NCI-H2029 (cell line): ENCODE results near the gene CHMP4A.

Source experiments
- DNase-seq: peaks from one replicate; lab custom pipeline; 2025; lab: John Stamatoyannopoulos, UW

CHMP4A gene

GRCh38 chr14:24195186-24196070 is 17.9 kb downstream of the CHMP4A start, which contains the start of gene TM9SF1:
Gene TM9SF1, minus strand, starts transcription at chr14:24195441. Its CDS starts 422 bp downstream, at chr14:24195019.
- DNase-seq = peak; percentile 61

DNA sequence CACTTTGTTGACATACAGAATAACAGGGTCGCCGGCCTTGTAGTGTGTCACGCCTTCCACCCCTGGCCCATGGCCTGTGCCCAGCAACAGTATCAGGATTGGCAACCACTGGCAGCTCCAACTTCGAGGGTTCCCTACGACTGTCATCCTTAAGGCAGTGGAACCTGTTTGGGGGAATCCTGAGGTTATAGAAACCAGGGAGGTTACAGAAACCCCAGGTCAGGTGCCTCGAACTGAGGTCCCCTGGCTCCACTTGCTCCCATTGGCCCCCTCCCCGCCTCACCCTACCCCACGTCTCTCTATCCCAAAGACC is 18.5 kb downstream of the CHMP4A start:
- no peak for DNase-seq

GRCh38 chr14:24194186-24194872 is 19.0 kb downstream of the CHMP4A start:
- DNase-seq = no peak

- no peak for DNase-seq
These were observed 20.4 kb downstream of the CHMP4A start for GRCh38 chr14:24192933-24193332.

DNA sequence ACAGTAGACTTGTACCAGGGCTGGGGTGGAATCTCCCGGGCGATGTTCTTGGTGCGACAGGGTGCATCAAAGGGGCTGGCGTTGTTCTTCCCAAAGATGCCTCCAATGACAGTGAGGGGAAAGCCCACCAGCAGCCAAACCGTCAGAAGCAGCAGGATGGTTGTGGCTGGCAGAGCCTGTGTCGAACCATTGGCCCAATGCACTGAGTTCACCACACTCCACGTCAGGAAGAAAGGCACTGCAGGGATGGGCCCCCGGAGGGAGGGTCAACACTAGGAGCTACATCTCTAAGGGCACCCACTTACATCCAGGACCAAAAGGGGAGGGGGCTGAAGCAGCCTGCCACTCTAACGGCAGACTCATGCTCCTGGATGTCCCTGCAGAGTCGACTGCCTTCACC is 22.9 kb downstream of the CHMP4A start:
- DNase-seq = no peak

- no peak for DNase-seq
These were observed 23.8 kb downstream of the CHMP4A start for GRCh38 chr14:24189460-24189859.

- DNase-seq = no peak
These were observed 24.3 kb downstream of the CHMP4A start for GRCh38 chr14:24189059-24189375.

GRCh38 chr14:24188251-24189058 is 24.8 kb downstream of the CHMP4A start, which contains the start of gene IPO4:
Gene IPO4, minus strand, starts transcription at chr14:24188816. Its CDS starts 29 bp downstream, at chr14:24188787.
- DNase-seq = peak; percentile 96

GRCh38 chr14:24187539-24187915 is 25.8 kb downstream of the CHMP4A start:
- no peak for DNase-seq

DNA sequence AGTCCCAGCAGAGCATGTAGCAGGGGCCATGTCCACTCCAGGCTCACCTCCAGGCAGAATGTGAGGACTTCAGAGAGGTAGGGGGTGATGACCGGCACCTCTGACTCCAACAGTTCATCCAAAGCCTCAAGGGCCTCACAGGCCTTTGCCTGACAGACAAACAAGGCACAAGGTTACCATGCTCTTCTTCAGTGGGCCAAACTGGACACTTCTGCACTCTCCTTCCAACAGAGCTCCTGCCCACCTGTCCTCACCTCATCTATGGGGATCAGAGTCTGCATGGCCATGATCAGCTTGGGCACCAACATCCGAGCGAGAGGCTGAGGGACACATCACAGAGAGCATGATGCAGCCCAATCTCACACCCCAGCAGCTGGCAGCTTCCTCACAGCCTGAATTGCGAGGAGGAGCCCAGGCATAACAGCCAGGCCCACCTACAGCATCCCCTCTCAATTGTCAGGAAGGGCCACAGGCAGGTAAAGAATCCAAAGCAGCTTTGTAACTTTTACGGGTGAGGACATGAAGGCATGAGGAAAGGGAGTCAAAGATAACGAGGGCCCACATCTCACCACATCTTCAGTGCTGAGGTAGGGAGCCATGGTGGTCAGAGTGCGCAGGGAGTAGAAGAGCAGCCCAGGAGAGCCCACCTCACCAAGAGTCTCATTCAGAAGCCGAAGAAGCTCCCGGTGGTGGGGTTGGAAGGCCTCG is 26.3 kb downstream of the CHMP4A start:
- no peak for DNase-seq

GRCh38 chr14:24185741-24186140 is 27.5 kb downstream of the CHMP4A start:
- no peak for DNase-seq

- no peak for DNase-seq
These were observed 28.3 kb downstream of the CHMP4A start for GRCh38 chr14:24185026-24185425.

DNA sequence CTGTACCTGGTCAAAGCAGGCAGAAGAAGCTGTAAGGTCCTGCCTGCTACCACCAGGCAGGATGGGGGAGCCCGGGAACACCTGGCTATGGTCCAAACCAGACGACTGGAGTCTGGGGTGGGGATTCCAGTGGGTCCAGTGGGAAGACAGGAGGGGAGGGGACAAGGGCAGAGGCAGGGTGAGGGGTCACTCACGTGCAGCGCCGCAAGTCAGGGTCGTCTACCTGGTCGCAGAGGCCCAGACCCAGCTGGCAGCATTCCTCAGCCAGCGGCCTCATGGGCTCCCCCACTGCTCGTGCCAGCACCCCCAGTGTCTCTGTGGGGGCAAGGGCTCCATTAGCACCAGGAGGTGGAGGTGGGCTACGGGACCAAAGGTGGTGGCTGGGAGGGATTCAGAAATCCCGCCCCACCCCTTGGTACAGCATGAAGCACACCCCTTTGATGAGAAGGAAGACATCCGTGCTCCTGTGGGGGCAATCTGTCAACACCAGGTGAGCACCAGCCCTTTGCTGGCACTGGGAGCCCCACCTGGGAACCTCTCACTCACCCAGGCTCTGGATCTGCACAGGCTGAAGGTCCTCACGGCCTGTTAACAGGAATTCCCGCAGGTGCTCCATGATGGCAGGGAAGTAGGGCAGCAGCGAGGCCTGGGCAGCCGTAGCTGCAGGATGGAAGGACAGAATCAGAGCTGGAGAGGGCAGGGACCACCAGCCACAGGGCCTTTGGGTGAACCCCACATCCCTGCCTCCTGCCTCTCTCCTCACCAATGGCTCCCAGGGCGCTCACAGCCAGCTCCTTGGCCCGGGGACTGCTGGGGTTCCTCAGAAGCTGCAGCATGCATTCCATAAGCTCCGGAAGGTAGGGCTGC is 29.0 kb downstream of the CHMP4A start:
- DNase-seq = no peak

DNA sequence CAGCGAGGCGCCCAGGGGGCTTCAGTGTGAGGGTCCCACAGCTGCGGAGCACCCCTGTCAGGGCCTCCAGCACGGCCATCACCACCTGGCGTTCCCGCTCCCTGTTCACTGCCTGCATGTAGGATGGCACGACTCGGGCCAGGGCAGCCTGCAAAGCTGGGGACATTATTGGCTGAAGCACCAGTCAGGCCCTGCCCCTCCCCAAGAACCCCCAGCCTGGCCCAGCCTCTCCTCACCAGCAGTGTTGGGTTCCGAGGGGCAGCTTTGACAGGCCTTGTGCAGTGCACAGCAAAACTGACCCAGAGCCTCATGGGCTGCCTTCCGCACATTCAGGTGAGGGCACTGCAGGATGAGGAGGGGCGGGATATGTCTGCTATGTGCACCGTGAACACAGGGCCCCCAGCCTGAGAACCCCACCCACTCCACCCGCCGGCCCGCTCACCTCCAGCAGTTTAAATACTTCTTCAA is 30.2 kb downstream of the CHMP4A start:
- DNase-seq = no peak

DNA sequence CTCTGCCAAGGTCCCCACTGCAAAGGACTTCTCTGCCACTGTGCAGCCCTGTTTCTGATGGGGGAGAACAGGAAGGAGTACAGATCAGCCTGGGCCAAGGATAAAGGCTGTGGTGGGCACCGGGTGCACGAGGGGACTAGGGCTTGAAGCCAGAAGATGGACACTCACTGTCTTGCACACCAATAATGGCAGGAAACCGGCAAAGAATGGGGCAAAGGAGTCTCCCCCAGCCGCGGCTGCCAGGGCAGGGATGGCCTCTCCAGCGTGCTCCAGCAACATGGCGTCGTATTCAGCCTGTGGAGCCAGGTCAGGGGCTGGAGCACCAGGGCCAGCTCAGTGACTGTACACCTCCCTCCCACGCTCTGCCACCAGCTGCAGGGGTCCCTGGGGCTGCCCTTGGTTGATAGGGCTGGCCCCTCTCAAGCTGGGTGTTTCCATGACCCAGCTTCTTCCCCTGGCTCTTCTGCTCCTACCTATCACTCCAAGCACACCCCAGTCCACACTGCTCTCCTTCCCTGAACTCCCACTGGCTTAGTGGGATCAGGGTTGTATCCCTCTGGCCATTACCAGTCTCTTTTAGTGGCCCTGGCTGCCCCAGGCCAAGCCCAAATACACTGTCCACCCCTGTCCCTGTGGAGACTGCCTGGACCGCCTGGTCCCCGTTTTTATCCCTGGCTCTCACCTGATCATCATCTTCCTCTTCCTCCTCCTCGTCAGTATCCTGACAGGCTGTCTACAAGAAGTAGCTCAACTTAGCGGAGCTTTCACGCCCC is 31.0 kb downstream of the CHMP4A start:
- no peak for DNase-seq

DNA sequence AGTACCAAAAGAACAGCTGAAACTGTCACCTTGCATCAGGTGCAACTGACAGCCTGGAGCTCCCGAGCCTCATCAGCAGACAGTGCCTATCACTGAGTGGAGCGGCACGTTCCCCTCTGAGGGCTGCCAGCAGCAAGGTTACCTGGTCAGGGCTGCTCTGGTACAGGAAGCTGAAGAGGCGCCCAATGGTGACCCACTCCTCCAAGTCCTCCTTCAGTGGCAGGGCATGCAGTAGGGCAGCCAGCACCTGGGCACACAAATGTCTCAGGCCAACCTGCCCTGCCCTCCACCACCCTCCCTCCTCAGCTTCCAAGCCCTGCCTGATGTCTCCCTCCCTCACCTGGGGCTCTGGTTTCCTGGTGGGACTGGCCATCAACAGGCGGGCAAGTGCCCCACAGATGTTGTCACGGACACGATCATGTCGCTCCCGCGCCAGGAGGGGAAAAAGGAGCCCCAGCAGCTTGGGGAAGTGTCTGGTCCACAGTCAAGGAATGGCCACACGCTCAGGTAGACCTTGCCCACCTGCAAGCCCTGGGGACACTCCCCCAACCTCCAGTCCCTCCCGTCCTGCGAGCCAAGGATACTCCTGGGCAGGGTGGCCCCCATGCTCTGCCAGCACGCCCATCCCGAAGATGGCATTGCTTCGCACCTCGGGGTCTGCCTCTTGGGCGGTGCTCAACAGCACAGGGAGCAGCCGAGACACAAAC is 31.8 kb downstream of the CHMP4A start:
- no peak for DNase-seq

- peak; percentile 89 for DNase-seq
These were observed 33.1 kb downstream of the CHMP4A start for GRCh38 chr14:24179961-24180796.

DNA sequence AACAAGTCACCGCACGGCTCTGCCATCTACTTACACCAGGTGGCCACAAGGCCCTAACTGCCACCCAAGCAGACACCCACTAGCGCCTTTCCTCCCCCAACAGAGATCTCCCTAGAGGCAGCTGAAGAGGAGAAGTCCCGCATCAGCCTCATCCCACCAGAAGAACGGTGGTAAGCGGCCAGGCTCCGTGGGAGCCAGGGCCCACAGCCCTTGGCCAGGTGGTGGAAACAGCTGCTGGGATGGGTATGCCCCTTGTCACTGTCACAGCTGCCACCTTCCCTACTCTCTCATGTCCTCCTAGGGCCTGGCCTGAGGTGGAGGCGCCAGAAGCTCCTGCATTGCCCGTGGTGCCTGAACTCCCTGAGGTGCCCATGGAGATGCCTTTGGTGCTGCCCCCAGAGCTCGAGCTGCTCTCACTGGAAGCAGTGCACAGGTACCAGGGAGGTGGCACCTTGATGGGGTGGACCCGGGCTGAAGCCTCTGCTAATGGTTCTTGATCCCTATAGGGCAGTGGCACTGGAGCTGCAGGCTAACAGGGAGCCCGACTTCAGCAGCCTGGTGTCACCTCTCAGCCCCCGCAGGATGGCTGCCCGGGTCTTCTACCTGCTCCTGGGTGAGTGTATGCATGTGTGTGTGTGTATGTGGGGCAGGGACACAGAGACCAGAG is 33.9 kb downstream of the CHMP4A start:
- no peak for DNase-seq
